ENCODE results near the gene DEK.
"Not testable (repeated sequence)": the region's sequence is repeated elsewhere in the genome, so short reads cannot be mapped to it uniquely, and the experiment has no call there.

The DEK gene

GRCh38 chr6:18207949-18208348 is 56.4 kb downstream of the DEK start:
- in situ Hi-C loops (cut with MboI; ENCODE audit: low sequenced_read_pairs), result no loop called here

- in situ Hi-C loops (cut with MboI; ENCODE audit: low sequenced_read_pairs), result no loop called here
These were observed 56.9 kb downstream of the DEK start for GRCh38 chr6:18207438-18207837.

GRCh38 chr6:18206591-18206990 is 57.7 kb downstream of the DEK start:
- in situ Hi-C loops (cut with MboI; ENCODE audit: low sequenced_read_pairs), result no loop called here

GRCh38 chr6:18204691-18205090 is 59.6 kb downstream of the DEK start:
- in situ Hi-C loops (cut with MboI; ENCODE audit: low sequenced_read_pairs), result no loop called here

- in situ Hi-C loops (cut with MboI; ENCODE audit: low sequenced_read_pairs), result no loop called here
These were observed 60.5 kb downstream of the DEK start for GRCh38 chr6:18203786-18204185.

GRCh38 chr6:18192026-18192425 is 72.3 kb downstream of the DEK start:
- in situ Hi-C loops (cut with MboI; ENCODE audit: low sequenced_read_pairs), result no loop called here

GRCh38 chr6:18189196-18189595 is 75.1 kb downstream of the DEK start:
- in situ Hi-C loops (cut with MboI; ENCODE audit: low sequenced_read_pairs), result no loop called here

- in situ Hi-C loops (cut with MboI; ENCODE audit: low sequenced_read_pairs), result no loop called here
These were observed 76.6 kb downstream of the DEK start for GRCh38 chr6:18187701-18188100.

- in situ Hi-C loops (cut with MboI; ENCODE audit: low sequenced_read_pairs), result no loop called here
These were observed 77.6 kb downstream of the DEK start for GRCh38 chr6:18186540-18187250.

GRCh38 chr6:18186033-18186432 is 78.3 kb downstream of the DEK start:
- in situ Hi-C loops (cut with MboI; ENCODE audit: low sequenced_read_pairs), result no loop called here

- in situ Hi-C loops (cut with MboI; ENCODE audit: low sequenced_read_pairs), result no loop called here
These were observed 78.7 kb downstream of the DEK start for GRCh38 chr6:18185624-18186023.

GRCh38 chr6:18183766-18184165 is 80.6 kb downstream of the DEK start:
- in situ Hi-C loops (cut with MboI; ENCODE audit: low sequenced_read_pairs), result no loop called here

GRCh38 chr6:18182568-18182967 is 81.8 kb downstream of the DEK start:
- in situ Hi-C loops (cut with MboI; ENCODE audit: low sequenced_read_pairs), result no loop called here

- in situ Hi-C loops (cut with MboI; ENCODE audit: low sequenced_read_pairs), result no loop called here
These were observed 84.5 kb downstream of the DEK start for GRCh38 chr6:18179770-18180356.

- in situ Hi-C loops (cut with MboI; ENCODE audit: low sequenced_read_pairs), result no loop called here
These were observed 85.2 kb downstream of the DEK start for GRCh38 chr6:18178960-18179615.

GRCh38 chr6:18177286-18177965 is 86.9 kb downstream of the DEK start:
- in situ Hi-C loops (cut with MboI; ENCODE audit: low sequenced_read_pairs), result no loop called here

GRCh38 chr6:18176198-18176597 is 88.1 kb downstream of the DEK start:
- in situ Hi-C loops (cut with MboI; ENCODE audit: low sequenced_read_pairs), result not testable (repeated sequence)

Data from hTERT RPE-1 (cell line).